Activated CD8-positive, alpha-beta T cell treated with anti-CD3 and anti-CD28 coated beads for 36 hours (primary cell): ENCODE data around the gene NOL3. TPM values are rescaled to one million over a fixed set of nuclear protein-coding genes. Genes with fewer than 3 reads are reported as not detected.

Experiments used
- ATAC-seq: fragments of 200-7000 bp; cut with Tn5 transposase; one replicate; pipeline ENCODE4 v1.10.0; 2021; ENCODE audit warnings: mild to moderate bottlenecking, moderate library complexity
- CTCF ChIA-PET: fragments of 350-600 bp; sonication (Branson Sonifier 250); formaldehyde crosslinking; loops from one replicate; lab custom pipeline; 2021; ENCODE audit warnings: antibody characterized with exemption; lab: Charles Lee
- POLR2A ChIA-PET: fragments of 350-600 bp; sonication (Branson Sonifier 250); formaldehyde crosslinking; loops from one replicate; lab custom pipeline; 2021; ENCODE audit warnings: antibody characterized with exemption; lab: Charles Lee
- DNase-seq: peaks from one replicate; pipeline ENCODE4 v3.0.0-alpha.2; 2020
- H3K27ac Mint-ChIP-seq: one replicate; pipeline ENCODE4 v1.8.0; 2021; ENCODE audit warnings: mild to moderate bottlenecking, mixed read lengths
- H3K27me3 Mint-ChIP-seq: one replicate; pipeline ENCODE4 v1.8.0; 2021; ENCODE audit warnings: mixed read lengths
- H3K36me3 Mint-ChIP-seq: one replicate; pipeline ENCODE4 v1.8.0; 2021; ENCODE audit warnings: low read depth, mixed read lengths
- H3K4me1 Mint-ChIP-seq: one replicate; pipeline ENCODE4 v1.8.0; 2021; ENCODE audit warnings: low read depth, mixed read lengths
- H3K4me3 Mint-ChIP-seq: one replicate; pipeline ENCODE4 v1.8.0; 2021; ENCODE audit warnings: mild to moderate bottlenecking, moderate library complexity, mixed read lengths
- H3K9me3 Mint-ChIP-seq: one replicate; pipeline ENCODE4 v1.8.0; 2021; ENCODE audit warnings: mixed read lengths
- CTCF ChIP-seq: fragments of 200-600 bp; IDR thresholded peaks from one replicate; pipeline ENCODE4 v1.8.0; 2022; ENCODE audit warnings: antibody characterized with exemption, mild to moderate bottlenecking
- intact Hi-C: fragments of 100-400 bp; cut with micrococcal nuclease; formaldehyde crosslinking; loops from one replicate; pipeline ENCODE4 v1.10.0; 2022
- total RNA-seq, 2 experiments: library from RNA; stranded (reverse); gene quantifications; one replicate each; pipeline ENCODE4 v1.2.3, GENCODE V29; 2021

Gene NOL3
- total RNA-seq, 2 experiments from 2014 or later = 24.5 to 25.3 TPM

- ChIA-PET POLR2A (interaction anchor here (0.6 to 1.3 kb wide), 2 partner anchors 27 to 67 kb away, joined by 3 read pairs; partner anchors contain the start of gene TMEM208), CTCF (no interaction called here)
- H3K4me3 Mint-ChIP-seq = no peak overlapping the region
- H3K27ac Mint-ChIP-seq = no peak overlapping the region
- H3K36me3 Mint-ChIP-seq = peaks cover 47% of the 10 kb centered on the region
- intact Hi-C loops = no loop called here
- no peaks in the 10 kb centered on the region for H3K9me3 Mint-ChIP-seq
- no peak for DNase-seq
- no peaks in the 10 kb centered on the region for H3K27me3 Mint-ChIP-seq
- ATAC-seq = no peak
- H3K4me1 Mint-ChIP-seq = peaks cover 18% of the 10 kb centered on the region
- no peak for TF ChIP-seq CTCF
Observed at GRCh38 chr16:67199808-67200198, 29.5 kb downstream of the NOL3 start.

GRCh38 chr16:67200491-67200890, 30.2 kb downstream of the NOL3 start:
- no peaks in the 10 kb centered on the region for H3K27me3 Mint-ChIP-seq
- DNase-seq = no peak
- H3K27ac Mint-ChIP-seq = no peak overlapping the region
- intact Hi-C loops = no loop called here
- no peak for TF ChIP-seq CTCF
- CTCF ChIA-PET = no interaction called here
- H3K4me1 Mint-ChIP-seq = peaks cover 16% of the 10 kb centered on the region
- POLR2A ChIA-PET = interaction anchor here (0.6 to 1.3 kb wide), 2 partner anchors 26 to 66 kb away, joined by 3 read pairs; partner anchors contain the start of gene TMEM208
- no peaks in the 10 kb centered on the region for H3K9me3 Mint-ChIP-seq
- no peak overlapping the region for H3K4me3 Mint-ChIP-seq
- ATAC-seq = no peak
- peaks cover 41% of the 10 kb centered on the region for H3K36me3 Mint-ChIP-seq

GRCh38 chr16:67201411-67202345, 31.3 kb downstream of the NOL3 start:
- H3K9me3 Mint-ChIP-seq = no peaks in the 10 kb centered on the region
- intact Hi-C loops = no loop called here
- POLR2A ChIA-PET = interaction anchor here (2.0 to 2.4 kb wide), 2 partner anchors 10 to 26 kb away, joined by 4 to 10 read pairs; partner anchors contain the start of gene TMEM208
- H3K36me3 Mint-ChIP-seq = peaks cover 33% of the 10 kb centered on the region
- H3K27ac Mint-ChIP-seq = no peak overlapping the region
- H3K27me3 Mint-ChIP-seq = no peaks in the 10 kb centered on the region
- H3K4me1 Mint-ChIP-seq = peaks cover 4% of the 10 kb centered on the region
- no peak for TF ChIP-seq CTCF
- DNase-seq (no peak), ATAC-seq (no peak)
- CTCF ChIA-PET = no interaction called here
- H3K4me3 Mint-ChIP-seq = no peak overlapping the region

GRCh38 chr16:67202426-67202825, 32.1 kb downstream of the NOL3 start:
- ChIA-PET CTCF (no interaction called here), POLR2A (interaction anchor here (2.0 to 2.4 kb wide), 2 partner anchors 9 to 25 kb away, joined by 4 to 10 read pairs; partner anchors contain the start of gene TMEM208)
- peaks cover 29% of the 10 kb centered on the region for H3K36me3 Mint-ChIP-seq
- no peaks in the 10 kb centered on the region for H3K4me1 Mint-ChIP-seq
- no peaks in the 10 kb centered on the region for H3K27me3 Mint-ChIP-seq
- no peak overlapping the region for H3K27ac Mint-ChIP-seq
- DNase-seq (no peak), ATAC-seq (no peak)
- TF ChIP-seq CTCF = no peak
- H3K9me3 Mint-ChIP-seq = no peaks in the 10 kb centered on the region
- intact Hi-C loops = no loop called here
- H3K4me3 Mint-ChIP-seq = no peak overlapping the region
